H1 (cell line): ENCODE measurements around the gene STAG2. TPM values are rescaled to one million over a fixed set of nuclear protein-coding genes. Genes with fewer than 3 reads are reported as not detected.

Experiments
- CTCF ChIA-PET: fragments of 300-600 bp; sonication (Branson Sonifier 250); formaldehyde crosslinking; loops from one replicate; lab custom pipeline; 2021; ENCODE audit not compliant: partially characterized antibody; lab: Charles Lee
- POLR2A ChIA-PET: fragments of 300-600 bp; sonication (Branson Sonifier 250); formaldehyde crosslinking; loops from one replicate; lab custom pipeline; 2021; ENCODE audit warnings: inconsistent platforms; ENCODE audit not compliant: partially characterized antibody; lab: Charles Lee
- DNase-seq, 2 experiments: peaks; one replicate each; pipeline versions ENCODE4 v3.0.0 to v3.0.0-alpha.2; 2010 to 2022; ENCODE audit warnings: low spot score in 2 of 2, low read depth in 1 of 2, mixed read lengths in 1 of 2
- FAIRE-seq: peaks from 2 replicates; lab custom pipeline; 2011; peaks lifted over from hg19 to GRCh38; lab: Jason Lieb, UNC
- H2AFZ ChIP-seq: 2 replicates; pipeline ENCODE4 v1.8.1; 2012; ENCODE audit warnings: low read length, inconsistent platforms
- H2AK5ac ChIP-seq: 2 replicates; pipeline ENCODE4 v1.6.1; 2013; ENCODE audit warnings: low read depth, low read length
- H2BK120ac ChIP-seq: replicated peaks from 2 replicates; pipeline ENCODE3; 2013; ENCODE audit warnings: low read depth, low read length, inconsistent platforms
- H2BK12ac ChIP-seq: 2 replicates; pipeline ENCODE4 v1.6.1; 2013; ENCODE audit warnings: low read depth, low read length
- H2BK15ac ChIP-seq: 2 replicates; pipeline ENCODE4 v1.6.1; 2013; ENCODE audit warnings: low read length
- H2BK20ac ChIP-seq: 2 replicates; pipeline ENCODE4 v1.6.1; 2013; ENCODE audit warnings: low read length
- H2BK5ac ChIP-seq: 2 replicates; pipeline ENCODE4 v1.6.1; 2013; ENCODE audit warnings: low read depth, low read length
- H3K14ac ChIP-seq: 2 replicates; pipeline ENCODE4 v1.6.1; 2013; ENCODE audit warnings: inconsistent platforms; ENCODE audit not compliant: insufficient read length
- H3K18ac ChIP-seq: 2 replicates; pipeline ENCODE4 v1.6.1; 2013; ENCODE audit warnings: low read length; ENCODE audit errors: extremely low read depth
- H3K23ac ChIP-seq: 2 replicates; pipeline ENCODE4 v1.6.1; 2013; ENCODE audit warnings: inconsistent platforms; ENCODE audit not compliant: insufficient read length
- H3K23me2 ChIP-seq: 2 replicates; pipeline ENCODE4 v1.6.1; 2013; ENCODE audit warnings: low read depth, low read length
- H3K27ac ChIP-seq: 2 replicates; pipeline ENCODE4 v1.6.1; 2011; ENCODE audit warnings: low read depth, low read length, inconsistent platforms
- H3K27me3 ChIP-seq, 4 experiments: replicated peaks in 1 of 4; 1 replicate in 1 of 4; 2 replicates in 3 of 4; pipeline versions ENCODE4 v1.6.1 to v1.8.1; 2011 to 2013; ENCODE audit warnings: low read length in 3 of 4, mild to moderate bottlenecking in 3 of 4, inconsistent platforms in 2 of 4, mixed read lengths in 2 of 4, moderate library complexity in 1 of 4; ENCODE audit not compliant: control insufficient read depth in 3 of 4, insufficient read depth in 3 of 4; ENCODE audit errors: extremely low read depth in 1 of 4
- H3K36me3 ChIP-seq, 4 experiments: 2 replicates each; pipeline versions ENCODE4 v1.6.1 to v1.8.1; 2011 to 2013; ENCODE audit warnings: mild to moderate bottlenecking in 4 of 4, low read length in 3 of 4, moderate library complexity in 2 of 4, control low read depth in 1 of 4, inconsistent platforms in 1 of 4; ENCODE audit not compliant: insufficient read depth in 4 of 4, control insufficient read depth in 2 of 4
- H3K4ac ChIP-seq: replicated peaks from 2 replicates; pipeline ENCODE3; 2013; ENCODE audit warnings: low read length, low read depth, mixed read lengths, inconsistent platforms; ENCODE audit not compliant: insufficient read length
- H3K4me1 ChIP-seq, 4 experiments: replicated peaks in 1 of 4; 1 replicate in 1 of 4; 2 replicates in 3 of 4; pipeline versions ENCODE4 v1.6.1 to v1.8.1; 2011 to 2013; ENCODE audit warnings: low read length in 3 of 4, inconsistent platforms in 2 of 4, mixed read lengths in 1 of 4; ENCODE audit not compliant: insufficient read depth in 4 of 4, control insufficient read depth in 3 of 4
- H3K4me2 ChIP-seq, 2 experiments: 2 replicates each; pipeline versions ENCODE4 v1.6.1 to v1.8.1; 2011 to 2013; ENCODE audit warnings: low read depth in 2 of 2, low read length in 2 of 2, control low read depth in 1 of 2, inconsistent platforms in 1 of 2, mild to moderate bottlenecking in 1 of 2; ENCODE audit not compliant: insufficient read depth in 1 of 2
- H3K4me3 ChIP-seq, 4 experiments: fragments of 200-600, 300-600 bp in 1 of 4; sonication (generic), shearing (Covaris generic), sonication (Bioruptor Twin) in 1 of 4; 2 replicates each; pipeline versions ENCODE4 v1.5.1 to v1.8.1; 2011 to 2016; ENCODE audit warnings: low read length in 4 of 4, low read depth in 3 of 4, control low read depth in 2 of 4, inconsistent platforms in 2 of 4, mild to moderate bottlenecking in 2 of 4, mixed read lengths in 1 of 4, moderate library complexity in 1 of 4; ENCODE audit not compliant: insufficient read depth in 2 of 4; ENCODE audit errors: extremely low read depth in 1 of 4
- H3K56ac ChIP-seq: replicated peaks from 2 replicates; pipeline ENCODE3; 2013; ENCODE audit warnings: low read depth, mild to moderate bottlenecking, mixed read lengths, low read length, inconsistent platforms; ENCODE audit not compliant: insufficient read length
- H3K79me1 ChIP-seq: 2 replicates; pipeline ENCODE4 v1.6.1; 2013; ENCODE audit warnings: low read depth, low read length, control low read depth
- H3K79me2 ChIP-seq, 2 experiments: 2 replicates each; pipeline versions ENCODE4 v1.6.1 to v1.8.1; 2012 to 2013; ENCODE audit warnings: low read length in 2 of 2, mild to moderate bottlenecking in 2 of 2, inconsistent platforms in 1 of 2; ENCODE audit not compliant: insufficient read depth in 2 of 2, control insufficient read depth in 1 of 2
- H3K9ac ChIP-seq, 4 experiments: replicated peaks in 1 of 4; 1 replicate in 1 of 4; 2 replicates in 3 of 4; pipeline versions ENCODE4 v1.6.1 to v1.8.1; 2011 to 2013; ENCODE audit warnings: low read depth in 3 of 4, low read length in 3 of 4, control low read depth in 2 of 4, mild to moderate bottlenecking in 2 of 4, moderate library complexity in 2 of 4, inconsistent platforms in 1 of 4; ENCODE audit errors: extremely low read depth in 1 of 4
- H3K9me3 ChIP-seq, 2 experiments: 2 replicates each; pipeline versions ENCODE4 v1.6.1 to v1.8.1; 2012 to 2013; ENCODE audit warnings: mild to moderate bottlenecking in 2 of 2, moderate library complexity in 2 of 2, control low read depth in 1 of 2, inconsistent platforms in 1 of 2, low read depth in 1 of 2, low read length in 1 of 2, mixed read lengths in 1 of 2; ENCODE audit not compliant: insufficient read depth in 2 of 2
- H4K20me1 ChIP-seq, 2 experiments: replicated peaks in 1 of 2; 2 replicates each; pipeline versions ENCODE3 to v1.8.1; 2011 to 2013; ENCODE audit warnings: inconsistent platforms in 2 of 2, low read length in 2 of 2, mild to moderate bottlenecking in 1 of 2; ENCODE audit not compliant: insufficient read depth in 2 of 2, control insufficient read depth in 1 of 2
- H4K5ac ChIP-seq: 2 replicates; pipeline ENCODE4 v1.6.1; 2013; ENCODE audit warnings: low read length, low read depth, mixed read lengths, inconsistent platforms; ENCODE audit not compliant: insufficient read length
- H4K8ac ChIP-seq: 2 replicates; pipeline ENCODE4 v1.8.0; 2013; ENCODE audit warnings: mild to moderate bottlenecking, moderate library complexity, low read length, inconsistent platforms; ENCODE audit not compliant: insufficient read depth; ENCODE audit errors: extremely low read depth
- H4K91ac ChIP-seq: replicated peaks from 2 replicates; pipeline ENCODE3; 2013; ENCODE audit warnings: low read length, mixed read lengths, inconsistent platforms; ENCODE audit not compliant: insufficient read length
- CTBP2 ChIP-seq: IDR thresholded peaks from 2 replicates; pipeline ENCODE4 v1.7.0; 2011; ENCODE audit warnings: borderline replicate concordance, mild to moderate bottlenecking, moderate library complexity, mixed read lengths, low read length; ENCODE audit not compliant: insufficient read depth, insufficient read length
- E2F6 ChIP-seq: IDR thresholded peaks from 2 replicates; pipeline ENCODE4 v1.6.1; 2012; ENCODE audit warnings: inconsistent platforms
- FOSL1 ChIP-seq: IDR thresholded peaks from 2 replicates; pipeline ENCODE4 v1.6.1; 2011; ENCODE audit warnings: mild to moderate bottlenecking, low read depth, low read length, moderate library complexity; ENCODE audit not compliant: insufficient read depth
- HDAC6 ChIP-seq: IDR thresholded peaks from one replicate; pipeline ENCODE4 v1.7.1; 2012; ENCODE audit warnings: low read depth, mild to moderate bottlenecking, inconsistent platforms, low read length, moderate library complexity
- JUN ChIP-seq: IDR thresholded peaks from 2 replicates; pipeline ENCODE4 v1.6.1; 2011; ENCODE audit warnings: low read depth, mild to moderate bottlenecking, improper control_type of control experiment, low read length
- POLR2AphosphoS5 ChIP-seq: IDR thresholded peaks from 2 replicates; pipeline ENCODE4 v1.6.1; 2011; ENCODE audit warnings: low read depth, low read length
- RAD21 ChIP-seq, 2 experiments: IDR thresholded peaks in 1 of 2; conservative IDR thresholded peaks in 1 of 2; 2 replicates each; pipeline ENCODE4 v1.6.1; 2011; ENCODE audit warnings: low read depth in 2 of 2, low read length in 2 of 2, improper control_type of control experiment in 1 of 2, inconsistent platforms in 1 of 2, mild to moderate bottlenecking in 1 of 2, moderate library complexity in 1 of 2
- SIRT6 ChIP-seq: IDR thresholded peaks from one replicate; pipeline ENCODE4 v1.7.1; 2012; ENCODE audit warnings: low read length, inconsistent platforms
- SP4 ChIP-seq: IDR thresholded peaks from 2 replicates; pipeline ENCODE4 v1.6.1; 2012; ENCODE audit warnings: low read length, inconsistent platforms
- TAF1 ChIP-seq: IDR thresholded peaks from 2 replicates; pipeline ENCODE4 v1.6.1; 2011; ENCODE audit warnings: mild to moderate bottlenecking, low read depth, low read length
- TBP ChIP-seq: IDR thresholded peaks from 2 replicates; pipeline ENCODE4 v1.6.1; 2011; ENCODE audit warnings: low read depth, low read length, improper control_type of control experiment
- ZNF274 ChIP-seq: IDR thresholded peaks from 2 replicates; pipeline ENCODE4 v1.7.0; 2012; ENCODE audit warnings: low read length, borderline replicate concordance; ENCODE audit errors: extremely low read depth
- WGBS, 2 experiments: shearing (Covaris generic) in 1 of 2; methylation state at CpG; one replicate each; pipeline versions ENCODE4 v1.1.6 to v1.1.7; 2013 to 2015; ENCODE audit warnings: low lambda C conversion rate in 2 of 2, mixed read lengths in 2 of 2, inconsistent platforms in 1 of 2, low coverage in 1 of 2, missing lambda C conversion rate in 1 of 2; ENCODE audit not compliant: insufficient replicate concordance in 2 of 2, insufficient coverage in 1 of 2, insufficient read length in 1 of 2; ENCODE audit errors: extremely low coverage in 1 of 2, missing lambda C conversion rate in 1 of 2; 5-methylcytosine and 5-hydroxymethylcytosine counted together
- polyA plus RNA-seq, 7 experiments: library from polyadenylated mRNA; depleted of rRNA in 3 of 7; stranded (reverse) in 5 of 7; unstranded in 2 of 7; fragments of >200 nt in 5 of 7; fragments of 200-250 nt in 2 of 7; gene quantifications; 1 replicate in 5 of 7; 2 replicates in 1 of 7; 4 replicates in 1 of 7; pipeline versions ENCODE4 v1.2.1 to v1.2.3, GENCODE V29; 2011 to 2013; ENCODE audit warnings: missing spikeins in 2 of 7, mixed read lengths in 2 of 7
- total RNA-seq: library from RNA; stranded (reverse); fragmentation: NEBNext Ultra II Directional; extraction: Animal tissue kit (Norgen Biotek cat#: 25700); gene quantifications from 2 replicates; pipeline ENCODE4 v1.2.1, GENCODE V29; 2021

The STAG2 gene
- total and polyA plus RNA-seq, 2 of the 8 experiments (the other 6 are each of a cell fraction or from before 2014, with no cell fraction given) = 20.3 to 94.9 TPM

GRCh38 chrX:123923211-123923610 lies 38.3 kb upstream of the STAG2 start:
- no peak overlapping the region for H2BK15ac ChIP-seq
- ChIA-PET POLR2A (interaction anchor here (1.8 kb wide), 1 partner anchor 63 kb away, joined by 4 read pairs; the partner anchor contains the start of gene XIAP), CTCF (no interaction called here)
- H4K20me1 ChIP-seq = no peaks in the 10 kb centered on the region
- no peaks in the 10 kb centered on the region for H3K9me3 ChIP-seq
- H3K4ac ChIP-seq = no peak overlapping the region
- no peak overlapping the region for H3K27ac ChIP-seq
- H2BK120ac ChIP-seq = peak overlapping the region; percentile 90
- H2AFZ ChIP-seq = no peak overlapping the region
- no peak overlapping the region for H2BK20ac ChIP-seq
- no peaks in the 10 kb centered on the region for H3K79me1 ChIP-seq
- no peak overlapping the region for H4K5ac ChIP-seq
- peak; percentile 45 for FAIRE-seq
- H3K4me3 ChIP-seq = no peak overlapping the region
- H3K4me1 ChIP-seq = no peaks in the 10 kb centered on the region; a peak in 1 of 7 replicates
- no peak overlapping the region for H2BK12ac ChIP-seq
- no peak overlapping the region for H3K14ac ChIP-seq
- H3K4me2 ChIP-seq = no peak overlapping the region
- H4K8ac ChIP-seq = no peak overlapping the region
- H3K36me3 ChIP-seq = no peaks in the 10 kb centered on the region
- TF ChIP-seq FOSL1 = no peak
- no peak for TF ChIP-seq SIRT6
- no peak for TF ChIP-seq JUN
- no peak for TF ChIP-seq ZNF274
- TF ChIP-seq RAD21 (IDR thresholded peaks at IDR 0.05 in 1 of 2, conservative IDR thresholded peaks at IDR 0.05 in 1 of 2; ENCODE audit: low read depth in 2 of 2, low read length in 2 of 2) = no peak
- no peak for TF ChIP-seq CTBP2
- no peak for TF ChIP-seq SP4
- no peak for TF ChIP-seq TAF1
- TF ChIP-seq E2F6 = no peak
- TF ChIP-seq POLR2AphosphoS5 = no peak
- TF ChIP-seq HDAC6 = no peak
- TF ChIP-seq TBP = no peak
- H4K91ac ChIP-seq = no peak overlapping the region
- no peak overlapping the region for H3K23ac ChIP-seq
- no peak for DNase-seq
- H3K27me3 ChIP-seq = no peaks in the 10 kb centered on the region
- no peak overlapping the region for H3K56ac ChIP-seq
- H3K79me2 ChIP-seq = no peaks in the 10 kb centered on the region
- no peaks in the 10 kb centered on the region for H3K23me2 ChIP-seq
- H3K9ac ChIP-seq = no peak overlapping the region
- H2AK5ac ChIP-seq = no peak overlapping the region
- no peak overlapping the region for H3K18ac ChIP-seq
- whole genome bisulfite sequencing, 2 experiments = 85% methylated on average over 2 of the region's 2 CpGs; no CpG with 5 or more reads in 1 of the 2 experiments
- H2BK5ac ChIP-seq = no peak overlapping the region
